GM12891 (cell line): Measurements from ENCODE around the gene LTBP2.

Experiments
- PAX5 ChIP-seq: IDR thresholded peaks from 2 replicates; pipeline ENCODE4 v1.6.1; 2011; ENCODE audit warnings: low read length, moderate library complexity, mild to moderate bottlenecking; ENCODE audit not compliant: insufficient read depth, severe bottlenecking
- POLR2A ChIP-seq: IDR thresholded peaks from 2 replicates; pipeline ENCODE4 v1.6.1; 2011; ENCODE audit warnings: low read depth, low read length, control low read depth
- POLR2AphosphoS5 ChIP-seq: IDR thresholded peaks from 2 replicates; pipeline ENCODE4 v1.6.1; 2011; ENCODE audit warnings: low read depth, low read length, control low read depth
- POU2F2 ChIP-seq: IDR thresholded peaks from 2 replicates; pipeline ENCODE4 v1.6.1; 2011; ENCODE audit warnings: low read depth, mild to moderate bottlenecking, control low read depth, low read length, moderate library complexity
- SPI1 ChIP-seq: IDR thresholded peaks from 2 replicates; pipeline ENCODE4 v1.6.1; 2011; ENCODE audit warnings: low read depth, low read length, control low read depth
- TAF1 ChIP-seq: IDR thresholded peaks from 2 replicates; pipeline ENCODE4 v1.6.1; 2011; ENCODE audit warnings: low read depth, low read length, control low read depth

DNA sequence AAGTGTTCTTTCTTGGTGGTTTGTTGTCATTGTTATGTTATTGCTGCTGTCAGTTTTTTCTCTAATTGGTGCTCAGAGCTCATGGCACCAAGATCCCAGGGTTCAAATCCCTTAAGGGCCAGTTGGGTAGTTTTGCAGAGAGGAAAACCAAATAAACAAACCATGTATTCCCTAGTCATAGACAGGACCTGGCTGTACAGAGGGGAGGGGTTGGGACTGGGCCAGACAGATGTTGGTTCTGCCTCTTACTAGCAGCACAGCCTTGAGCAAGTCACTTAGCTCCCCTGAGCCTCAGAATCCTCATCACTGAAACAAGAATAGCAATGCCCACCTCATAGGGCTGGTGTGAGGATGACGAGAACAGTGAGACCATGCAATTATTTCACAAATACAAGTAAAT is 53.4 kb downstream of the LTBP2 start:
- TF ChIP-seq POLR2A (no peak), POLR2AphosphoS5 (no peak), POU2F2 (no peak), SPI1 (no peak), PAX5 (no peak), TAF1 (no peak)
